H1 (cell line): ENCODE results near the gene PLCB1.

Source experiments
- EGR1 ChIP-seq: IDR thresholded peaks from 2 replicates; pipeline ENCODE4 v1.6.1; 2011; ENCODE audit warnings: low read depth, low read length, borderline replicate concordance
- KDM1A ChIP-seq: fragments of 200-600, 300-600 bp; sonication (generic); IDR thresholded peaks from 2 replicates; pipeline ENCODE4 v1.7.1; 2016; ENCODE audit warnings: mild to moderate bottlenecking, low read length, borderline replicate concordance
- POLR2AphosphoS5 ChIP-seq: IDR thresholded peaks from 2 replicates; pipeline ENCODE4 v1.6.1; 2011; ENCODE audit warnings: low read depth, low read length
- RAD21 ChIP-seq, 2 experiments: IDR thresholded peaks in 1 of 2; conservative IDR thresholded peaks in 1 of 2; 2 replicates each; pipeline ENCODE4 v1.6.1; 2011; ENCODE audit warnings: low read depth in 2 of 2, low read length in 2 of 2, improper control_type of control experiment in 1 of 2, inconsistent platforms in 1 of 2, mild to moderate bottlenecking in 1 of 2, moderate library complexity in 1 of 2
- SRF ChIP-seq: IDR thresholded peaks from 2 replicates; pipeline ENCODE4 v1.6.1; 2011; ENCODE audit warnings: mild to moderate bottlenecking, low read depth, low read length, moderate library complexity
- TAF1 ChIP-seq: IDR thresholded peaks from 2 replicates; pipeline ENCODE4 v1.6.1; 2011; ENCODE audit warnings: mild to moderate bottlenecking, low read depth, low read length
- ZNF274 ChIP-seq: IDR thresholded peaks from 2 replicates; pipeline ENCODE4 v1.7.0; 2012; ENCODE audit warnings: low read length, borderline replicate concordance; ENCODE audit errors: extremely low read depth
- TF ChIP-seq, protein P1 (sequence below), 3 experiments: IDR thresholded peaks; 1 replicate in 2 of 3; 2 replicates in 1 of 3; pipeline versions ENCODE4 v1.5.1 to v1.6.1; 2011; ENCODE audit warnings: low read length in 3 of 3, mild to moderate bottlenecking in 3 of 3, inconsistent platforms in 2 of 3, low read depth in 1 of 3, moderate library complexity in 1 of 3; ENCODE audit not compliant: insufficient read depth in 1 of 3; ENCODE audit errors: control extremely low read depth in 1 of 3

- TF ChIP-seq RAD21 (IDR thresholded peaks at IDR 0.05 in 1 of 2, conservative IDR thresholded peaks at IDR 0.05 in 1 of 2; ENCODE audit: low read depth in 2 of 2, low read length in 2 of 2) (no peak), ZNF274 (no peak), EGR1 (no peak), KDM1A (no peak), POLR2AphosphoS5 (no peak), SRF (no peak), TAF1 (no peak)
- TF ChIP-seq, protein P1, sequence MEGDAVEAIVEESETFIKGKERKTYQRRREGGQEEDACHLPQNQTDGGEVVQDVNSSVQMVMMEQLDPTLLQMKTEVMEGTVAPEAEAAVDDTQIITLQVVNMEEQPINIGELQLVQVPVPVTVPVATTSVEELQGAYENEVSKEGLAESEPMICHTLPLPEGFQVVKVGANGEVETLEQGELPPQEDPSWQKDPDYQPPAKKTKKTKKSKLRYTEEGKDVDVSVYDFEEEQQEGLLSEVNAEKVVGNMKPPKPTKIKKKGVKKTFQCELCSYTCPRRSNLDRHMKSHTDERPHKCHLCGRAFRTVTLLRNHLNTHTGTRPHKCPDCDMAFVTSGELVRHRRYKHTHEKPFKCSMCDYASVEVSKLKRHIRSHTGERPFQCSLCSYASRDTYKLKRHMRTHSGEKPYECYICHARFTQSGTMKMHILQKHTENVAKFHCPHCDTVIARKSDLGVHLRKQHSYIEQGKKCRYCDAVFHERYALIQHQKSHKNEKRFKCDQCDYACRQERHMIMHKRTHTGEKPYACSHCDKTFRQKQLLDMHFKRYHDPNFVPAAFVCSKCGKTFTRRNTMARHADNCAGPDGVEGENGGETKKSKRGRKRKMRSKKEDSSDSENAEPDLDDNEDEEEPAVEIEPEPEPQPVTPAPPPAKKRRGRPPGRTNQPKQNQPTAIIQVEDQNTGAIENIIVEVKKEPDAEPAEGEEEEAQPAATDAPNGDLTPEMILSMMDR (IDR thresholded peaks at IDR 0.05; ENCODE audit: control extremely low read depth in 1 of 3, insufficient read depth in 1 of 3, low read depth in 1 of 3, low read length in 3 of 3): no peak
Measured at GRCh38 chr20:8635837-8636236, 503.8 kb downstream of the PLCB1 start.
